Activated T-helper 2 cell treated with anti-CD3 and anti-CD28 coated beads, Interferon-gamma antibody, Interleukin-2, Interleukin-4, amounts not matched to agents 10 μg/mL and 5 μg/mL and 100 μg/mL, durations not matched to agents 14 hours and 24 hours and 36 hours (primary cell): ENCODE measurements around the gene ZNF423. TPM values are rescaled to one million over a fixed set of nuclear protein-coding genes. Genes with fewer than 3 reads are reported as not detected.

Experiments used
- DNase-seq: peaks from one replicate; pipeline ENCODE4 v3.0.0; 2021; ENCODE audit warnings: low spot score
- H3K27ac Mint-ChIP-seq: one replicate; pipeline ENCODE4 v1.8.0; 2021; ENCODE audit warnings: mixed read lengths
- H3K27me3 Mint-ChIP-seq: one replicate; pipeline ENCODE4 v1.8.0; 2021; ENCODE audit warnings: low read depth, mixed read lengths
- H3K36me3 Mint-ChIP-seq: one replicate; pipeline ENCODE4 v1.8.0; 2021; ENCODE audit warnings: low read depth, mixed read lengths
- H3K4me1 Mint-ChIP-seq: one replicate; pipeline ENCODE4 v1.8.0; 2021; ENCODE audit warnings: low read depth, mixed read lengths
- H3K4me3 Mint-ChIP-seq: one replicate; pipeline ENCODE4 v1.8.0; 2021; ENCODE audit warnings: low read depth, mild to moderate bottlenecking, moderate library complexity, mixed read lengths
- H3K9me3 Mint-ChIP-seq: one replicate; pipeline ENCODE4 v1.8.0; 2021; ENCODE audit warnings: mixed read lengths
- intact Hi-C: fragments of 100-400 bp; cut with micrococcal nuclease; formaldehyde crosslinking; loops from one replicate; pipeline ENCODE4 v1.15.1; 2023
- total RNA-seq: library from RNA; stranded (reverse); gene quantifications from 2 replicates; pipeline ENCODE4 v1.2.3, GENCODE V29; 2022

The ZNF423 gene
- total RNA-seq, 1 donor from 2014 or later: not detected

GRCh38 chr16:49653577-49653976 is 202.3 kb downstream of the ZNF423 start:
- Mint-ChIP-seq H3K36me3 (no peaks in the 10 kb centered on the region), H3K9me3 (peaks cover 4% of the 10 kb centered on the region), H3K27me3 (no peaks in the 10 kb centered on the region), H3K4me1 (no peaks in the 10 kb centered on the region), H3K4me3 (no peak overlapping the region), H3K27ac (no peak overlapping the region)
- DNase-seq: no peak
- intact Hi-C loops: no loop called here

- H3K4me3 Mint-ChIP-seq: no peak overlapping the region
- intact Hi-C loops: no loop called here
- H3K4me1 Mint-ChIP-seq: no peaks in the 10 kb centered on the region
- no peak for DNase-seq
- H3K27me3 Mint-ChIP-seq: no peaks in the 10 kb centered on the region
- peaks cover 4% of the 10 kb centered on the region for H3K9me3 Mint-ChIP-seq
- no peak overlapping the region for H3K27ac Mint-ChIP-seq
- no peaks in the 10 kb centered on the region for H3K36me3 Mint-ChIP-seq
These were observed 202.7 kb downstream of the ZNF423 start for GRCh38 chr16:49653173-49653570.

GRCh38 chr16:49652456-49653172 is 203.3 kb downstream of the ZNF423 start:
- H3K27ac Mint-ChIP-seq: no peak overlapping the region
- DNase-seq: no peak
- H3K9me3 Mint-ChIP-seq: peaks cover 9% of the 10 kb centered on the region
- no peak overlapping the region for H3K4me3 Mint-ChIP-seq
- no peaks in the 10 kb centered on the region for H3K4me1 Mint-ChIP-seq
- H3K27me3 Mint-ChIP-seq: no peaks in the 10 kb centered on the region
- intact Hi-C loops: no loop called here
- H3K36me3 Mint-ChIP-seq: no peaks in the 10 kb centered on the region

GRCh38 chr16:49651996-49652395 is 203.9 kb downstream of the ZNF423 start:
- no peaks in the 10 kb centered on the region for H3K27me3 Mint-ChIP-seq
- H3K4me1 Mint-ChIP-seq: no peaks in the 10 kb centered on the region
- H3K4me3 Mint-ChIP-seq: no peak overlapping the region
- intact Hi-C loops: no loop called here
- no peaks in the 10 kb centered on the region for H3K36me3 Mint-ChIP-seq
- H3K9me3 Mint-ChIP-seq: peaks cover 14% of the 10 kb centered on the region
- DNase-seq: no peak
- H3K27ac Mint-ChIP-seq: no peak overlapping the region

- DNase-seq: no peak
- no peak overlapping the region for H3K4me3 Mint-ChIP-seq
- no peaks in the 10 kb centered on the region for H3K36me3 Mint-ChIP-seq
- H3K27me3 Mint-ChIP-seq: no peaks in the 10 kb centered on the region
- intact Hi-C loops: no loop called here
- no peaks in the 10 kb centered on the region for H3K4me1 Mint-ChIP-seq
- no peak overlapping the region for H3K27ac Mint-ChIP-seq
- peaks cover 14% of the 10 kb centered on the region for H3K9me3 Mint-ChIP-seq
These were observed 204.7 kb downstream of the ZNF423 start for GRCh38 chr16:49651226-49651625.

GRCh38 chr16:49650603-49651002 is 205.3 kb downstream of the ZNF423 start:
- H3K9me3 Mint-ChIP-seq: peaks cover 20% of the 10 kb centered on the region
- DNase-seq: no peak
- H3K27ac Mint-ChIP-seq: no peak overlapping the region
- no peaks in the 10 kb centered on the region for H3K4me1 Mint-ChIP-seq
- intact Hi-C loops: no loop called here
- H3K27me3 Mint-ChIP-seq: no peaks in the 10 kb centered on the region
- no peaks in the 10 kb centered on the region for H3K36me3 Mint-ChIP-seq
- H3K4me3 Mint-ChIP-seq: no peak overlapping the region

GRCh38 chr16:49649013-49649765 is 206.7 kb downstream of the ZNF423 start:
- peaks cover 22% of the 10 kb centered on the region for H3K9me3 Mint-ChIP-seq
- H3K36me3 Mint-ChIP-seq: no peaks in the 10 kb centered on the region
- no peak overlapping the region for H3K4me3 Mint-ChIP-seq

GRCh38 chr16:49647673-49648072 is 208.2 kb downstream of the ZNF423 start:
- Mint-ChIP-seq H3K36me3 (no peaks in the 10 kb centered on the region), H3K27me3 (no peaks in the 10 kb centered on the region), H3K9me3 (peaks cover 22% of the 10 kb centered on the region), H3K4me3 (no peak overlapping the region), H3K4me1 (no peaks in the 10 kb centered on the region), H3K27ac (no peak overlapping the region)
- DNase-seq: no peak
- intact Hi-C loops: no loop called here

More at GRCh38 chr16:49649013-49649765, 206.7 kb downstream of the ZNF423 start:
- no peaks in the 10 kb centered on the region for H3K4me1 Mint-ChIP-seq
- intact Hi-C loops: no loop called here
- DNase-seq: no peak
- H3K27ac Mint-ChIP-seq: no peak overlapping the region
- H3K27me3 Mint-ChIP-seq: no peaks in the 10 kb centered on the region

- no peaks in the 10 kb centered on the region for H3K27me3 Mint-ChIP-seq
- intact Hi-C loops: no loop called here
- H3K4me1 Mint-ChIP-seq: no peaks in the 10 kb centered on the region
- H3K4me3 Mint-ChIP-seq: no peak overlapping the region
- peaks cover 22% of the 10 kb centered on the region for H3K9me3 Mint-ChIP-seq
- no peak for DNase-seq
- no peaks in the 10 kb centered on the region for H3K36me3 Mint-ChIP-seq
- H3K27ac Mint-ChIP-seq: no peak overlapping the region
These were observed 210.6 kb downstream of the ZNF423 start for GRCh38 chr16:49645263-49645662.

- peaks cover 22% of the 10 kb centered on the region for H3K9me3 Mint-ChIP-seq
- no peak overlapping the region for H3K4me3 Mint-ChIP-seq
- no peak overlapping the region for H3K27ac Mint-ChIP-seq
- DNase-seq: no peak
- H3K27me3 Mint-ChIP-seq: no peaks in the 10 kb centered on the region
- no peaks in the 10 kb centered on the region for H3K36me3 Mint-ChIP-seq
- no peaks in the 10 kb centered on the region for H3K4me1 Mint-ChIP-seq
- intact Hi-C loops: no loop called here
These were observed 211.8 kb downstream of the ZNF423 start for GRCh38 chr16:49644145-49644463.

- no peak overlapping the region for H3K4me3 Mint-ChIP-seq
- no peaks in the 10 kb centered on the region for H3K4me1 Mint-ChIP-seq
These were observed 212.3 kb downstream of the ZNF423 start for GRCh38 chr16:49643429-49644144.

GRCh38 chr16:49641250-49641649 is 214.7 kb downstream of the ZNF423 start:
- Mint-ChIP-seq H3K9me3 (peaks cover 7% of the 10 kb centered on the region), H3K4me3 (no peak overlapping the region), H3K27ac (no peak overlapping the region), H3K36me3 (no peaks in the 10 kb centered on the region), H3K27me3 (no peaks in the 10 kb centered on the region), H3K4me1 (no peaks in the 10 kb centered on the region)
- DNase-seq: no peak
- intact Hi-C loops: no loop called here

More at GRCh38 chr16:49643429-49644144, 212.3 kb downstream of the ZNF423 start:
- H3K27me3 Mint-ChIP-seq: no peaks in the 10 kb centered on the region
- intact Hi-C loops: no loop called here
- no peak overlapping the region for H3K27ac Mint-ChIP-seq
- H3K9me3 Mint-ChIP-seq: peaks cover 18% of the 10 kb centered on the region
- no peak for DNase-seq
- no peaks in the 10 kb centered on the region for H3K36me3 Mint-ChIP-seq

GRCh38 chr16:49640581-49640980 is 215.3 kb downstream of the ZNF423 start:
- H3K9me3 Mint-ChIP-seq: peaks cover 2% of the 10 kb centered on the region
- H3K36me3 Mint-ChIP-seq: no peaks in the 10 kb centered on the region
- no peak overlapping the region for H3K27ac Mint-ChIP-seq
- H3K27me3 Mint-ChIP-seq: no peaks in the 10 kb centered on the region
- H3K4me3 Mint-ChIP-seq: no peak overlapping the region
- no peak for DNase-seq
- H3K4me1 Mint-ChIP-seq: no peaks in the 10 kb centered on the region
- intact Hi-C loops: no loop called here
